ENCODE data around the gene TPRG1L.

The TPRG1L gene

DNA sequence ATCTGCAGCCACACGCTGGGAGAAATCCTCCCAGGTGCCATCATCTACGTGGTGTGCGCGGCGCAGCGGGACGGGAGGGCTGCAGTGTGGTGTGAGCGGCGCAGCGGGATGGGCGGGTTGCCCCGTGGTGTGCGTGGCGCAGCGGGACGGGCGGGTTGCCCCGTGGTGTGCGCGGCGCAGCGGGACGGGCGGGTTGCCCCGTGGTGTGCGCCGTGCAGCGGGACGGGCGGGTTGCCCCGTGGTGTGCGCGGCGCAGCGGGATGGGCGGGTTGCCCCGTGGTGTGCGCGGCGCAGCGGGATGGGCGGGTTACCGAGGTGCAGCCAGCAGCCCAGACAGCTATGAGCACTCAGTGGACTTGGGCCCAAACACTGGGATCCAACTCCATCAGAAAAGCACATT is 20.4 kb downstream of the TPRG1L start:
- no peak for DNase-seq (ENCODE audit: low spot score)

GRCh38 chr1:3645666-3646355 is 21.0 kb downstream of the TPRG1L start:
- DNase-seq (ENCODE audit: low spot score), result no peak

GRCh38 chr1:3646596-3646995 is 21.8 kb downstream of the TPRG1L start:
- no peak for DNase-seq (ENCODE audit: low spot score)

GRCh38 chr1:3649342-3650247 is 24.8 kb downstream of the TPRG1L start, which contains the start of gene WRAP73:
TSS of gene WRAP73 (minus strand) at chr1:3650103. CDS start at chr1:3649999, 104 bp downstream.
- DNase-seq (ENCODE audit: low spot score), result peak; percentile 86

- DNase-seq (ENCODE audit: low spot score), result no peak
These were observed 25.6 kb downstream of the TPRG1L start for GRCh38 chr1:3650248-3651025.

GRCh38 chr1:3651026-3651929 is 26.5 kb downstream of the TPRG1L start:
- DNase-seq (ENCODE audit: low spot score), result no peak

GRCh38 chr1:3651930-3652547 is 27.2 kb downstream of the TPRG1L start, which contains the start of gene TP73:
TSS of gene TP73 (plus strand) at chr1:3652516. CDS start at chr1:3682366, 29,850 bp downstream.
- no peak for DNase-seq (ENCODE audit: low spot score)

DNA sequence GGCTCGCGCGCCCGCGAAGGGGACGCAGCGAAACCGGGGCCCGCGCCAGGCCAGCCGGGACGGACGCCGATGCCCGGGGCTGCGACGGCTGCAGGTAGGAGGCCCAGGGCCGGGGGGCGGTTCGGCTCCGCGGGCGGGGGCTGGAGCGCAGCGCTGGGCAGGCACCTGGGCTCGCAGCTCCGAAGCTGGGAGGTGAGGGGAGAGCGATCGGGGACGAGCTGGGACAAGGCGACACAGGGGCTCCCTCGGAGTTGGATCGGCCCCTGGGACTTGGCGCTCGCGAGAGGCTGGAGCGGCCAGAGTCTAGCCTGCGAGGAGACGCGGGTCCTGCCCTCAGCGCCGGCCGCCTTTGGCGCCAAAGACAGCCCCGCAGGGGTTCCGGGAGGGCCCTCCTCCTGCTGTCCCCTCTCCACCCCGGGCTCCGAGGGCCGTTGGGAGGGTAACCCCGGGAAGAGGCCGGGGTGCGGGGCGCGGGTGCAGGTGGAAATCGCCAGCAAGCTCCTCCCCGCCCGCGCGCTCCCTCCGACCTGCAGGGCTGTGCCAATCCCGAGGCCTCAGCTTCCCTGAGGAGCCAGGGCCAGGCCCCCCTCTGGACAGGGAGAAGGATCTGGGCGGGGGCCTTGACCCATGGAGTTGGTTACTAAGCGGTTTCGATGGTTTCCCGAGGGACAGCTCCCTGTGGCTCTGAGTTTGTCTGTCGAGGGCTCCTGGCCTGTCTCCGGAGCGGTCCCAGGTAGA is 27.9 kb downstream of the TPRG1L start:
- DNase-seq (ENCODE audit: low spot score), result no peak

- DNase-seq (ENCODE audit: low spot score), result no peak
These were observed 28.4 kb downstream of the TPRG1L start for GRCh38 chr1:3653286-3653618.

GRCh38 chr1:3654549-3655281 is 29.9 kb downstream of the TPRG1L start:
- DNase-seq (ENCODE audit: low spot score), result no peak

DNA sequence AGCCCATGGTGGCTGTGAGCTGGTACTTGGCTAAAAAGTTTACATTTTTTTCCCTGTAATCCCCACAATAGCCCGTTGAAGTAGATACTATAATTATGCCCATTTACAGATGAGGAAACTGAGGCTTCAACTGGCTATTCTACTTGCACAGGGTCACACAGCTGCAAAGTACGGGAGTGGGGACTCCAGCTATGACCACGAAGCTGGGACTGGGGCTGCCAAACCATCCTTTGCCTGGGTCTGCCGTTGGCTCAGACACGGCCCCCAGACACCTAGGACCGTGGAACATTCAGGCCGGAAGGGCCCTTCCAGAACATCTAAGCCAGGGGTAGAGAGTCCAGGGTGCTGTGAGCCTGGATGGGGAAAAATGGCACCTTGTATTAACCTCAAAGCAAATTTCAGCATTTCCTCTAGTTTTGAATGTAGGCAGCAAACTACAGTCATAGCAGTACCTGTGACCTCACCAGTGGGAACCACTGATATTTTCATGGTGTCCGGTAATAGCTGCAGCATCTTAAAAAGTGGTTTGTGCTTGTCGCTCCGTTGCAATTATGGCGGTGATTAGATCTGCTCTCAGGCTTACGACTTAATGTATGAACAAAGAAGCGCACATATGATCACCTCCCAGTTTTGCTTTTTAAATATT is 31.8 kb downstream of the TPRG1L start:
- DNase-seq (ENCODE audit: low spot score), result no peak

GRCh38 chr1:3657096-3657475 is 32.3 kb downstream of the TPRG1L start:
- no peak for DNase-seq (ENCODE audit: low spot score)

DNA sequence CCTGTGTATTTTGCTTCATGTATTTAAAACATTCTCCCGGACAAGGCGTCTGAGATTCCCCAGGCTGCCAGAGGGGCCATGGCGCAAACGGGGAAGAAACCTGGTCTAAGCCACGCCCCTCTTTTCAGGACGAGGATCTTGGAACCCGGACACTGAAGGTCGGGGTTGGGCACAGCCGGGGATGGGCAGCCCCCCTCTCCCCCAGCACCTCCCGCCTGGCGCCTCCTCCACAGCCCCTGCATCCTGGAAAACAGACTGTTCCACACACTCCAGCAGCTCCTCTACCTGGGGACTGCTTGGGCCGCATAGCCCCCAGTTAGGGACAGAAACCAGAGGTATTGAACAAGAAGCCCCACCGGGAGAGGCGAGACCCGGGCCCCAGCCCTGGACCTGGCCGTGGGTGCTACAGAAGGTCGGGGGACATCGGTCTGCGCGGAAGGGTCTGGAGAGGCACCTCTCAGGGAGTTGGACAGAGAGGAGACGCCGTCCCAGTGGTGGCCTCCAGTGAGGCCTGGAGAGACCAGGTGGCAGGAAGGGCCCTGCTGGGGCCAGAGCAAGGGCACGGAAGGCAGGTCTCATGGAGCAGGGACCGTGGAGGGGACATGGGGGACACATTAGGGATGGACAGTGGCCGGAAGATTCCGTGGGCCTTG is 32.9 kb downstream of the TPRG1L start:
- DNase-seq (ENCODE audit: low spot score), result no peak

DNA sequence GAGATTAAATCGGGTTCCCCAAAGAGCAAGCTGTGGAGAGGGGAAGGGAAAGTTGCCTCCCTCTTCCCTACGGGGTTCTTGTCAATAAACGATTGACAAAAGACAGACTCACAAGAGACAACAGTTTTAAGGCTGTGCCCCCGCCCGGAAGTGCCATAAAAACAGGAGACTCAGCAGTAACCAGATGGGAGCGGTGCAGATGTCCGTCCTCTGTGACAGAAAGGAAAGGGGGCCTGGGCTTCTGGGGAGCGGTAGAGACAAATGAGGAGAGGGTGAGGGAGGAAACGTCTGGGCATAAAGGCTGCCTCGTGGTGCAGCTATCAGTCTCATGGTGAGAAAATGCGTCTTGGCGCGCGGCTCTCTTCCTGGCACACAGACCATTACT is 33.4 kb downstream of the TPRG1L start:
- DNase-seq (ENCODE audit: low spot score), result no peak

GRCh38 chr1:3659093-3659492 is 34.3 kb downstream of the TPRG1L start:
- no peak for DNase-seq (ENCODE audit: low spot score)

GRCh38 chr1:3660704-3661103 is 35.9 kb downstream of the TPRG1L start:
- DNase-seq (ENCODE audit: low spot score), result no peak

- no peak for DNase-seq (ENCODE audit: low spot score)
These were observed 36.8 kb downstream of the TPRG1L start for GRCh38 chr1:3661631-3662030.

DNA sequence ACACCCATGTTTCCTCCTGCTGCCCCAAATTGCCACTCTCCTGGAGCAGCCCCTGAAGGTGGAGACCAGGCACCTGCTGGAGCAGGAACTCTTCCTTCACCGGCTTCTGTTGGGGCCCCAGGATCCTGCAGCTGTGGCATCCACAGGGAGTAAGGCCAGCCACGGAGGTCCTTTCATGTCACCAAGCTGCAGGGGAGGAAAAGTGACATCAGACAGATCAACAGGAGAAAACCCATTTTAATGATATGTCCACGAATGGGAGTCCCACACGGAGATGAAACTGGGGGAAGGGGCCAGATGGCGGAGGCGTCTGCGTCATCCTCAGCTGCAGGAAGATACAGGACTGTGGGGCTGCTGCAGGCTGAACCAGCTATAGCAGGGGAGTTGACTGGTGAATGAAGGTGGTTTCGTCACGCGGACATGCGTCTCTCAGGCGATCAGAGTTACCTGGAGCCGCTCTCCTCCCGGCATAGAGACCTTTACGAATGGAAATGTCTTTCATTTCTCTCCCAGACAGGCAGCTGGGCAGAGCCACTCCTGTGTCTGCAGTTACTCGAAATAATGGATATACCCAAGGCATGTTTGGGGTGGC is 37.4 kb downstream of the TPRG1L start:
- DNase-seq (ENCODE audit: low spot score), result no peak
